Body of pancreas (tissue), 4 donors: ENCODE data around the gene ACSBG1.

Experiments
- CTCF ChIP-seq, 7 experiments: fragments of 450-650 bp in 4 of 7; fragments of 200-600 bp in 3 of 7; sonication (generic) in 3 of 7; IDR thresholded peaks; one replicate each; pipeline ENCODE4 v1.5.1; 2016 to 2019; ENCODE audit warnings: antibody characterized with exemption in 7 of 7
- POLR2A ChIP-seq, 3 donors: fragments of 450-650 bp; IDR thresholded peaks; one replicate each; pipeline ENCODE4 v1.6.1; 2016; ENCODE audit warnings: antibody characterized with exemption in 3 of 3, mild to moderate bottlenecking in 2 of 3

- no peak for TF ChIP-seq CTCF (IDR thresholded peaks at IDR 0.05)
- TF ChIP-seq POLR2A (IDR thresholded peaks at IDR 0.05): no peak
These were observed 55.0 kb downstream of the ACSBG1 start for GRCh38 chr15:78179286-78179840.
